GF-D8 (cell line): Measurements from ENCODE around the gene ZNRF1.
A peak's percentile ranks its signal among the peaks of the same experiment; 100 is the strongest.

ENCODE experiments used
- DNase-seq: peaks from one replicate; lab custom pipeline; 2025; lab: John Stamatoyannopoulos, UW

Gene ZNRF1

DNA sequence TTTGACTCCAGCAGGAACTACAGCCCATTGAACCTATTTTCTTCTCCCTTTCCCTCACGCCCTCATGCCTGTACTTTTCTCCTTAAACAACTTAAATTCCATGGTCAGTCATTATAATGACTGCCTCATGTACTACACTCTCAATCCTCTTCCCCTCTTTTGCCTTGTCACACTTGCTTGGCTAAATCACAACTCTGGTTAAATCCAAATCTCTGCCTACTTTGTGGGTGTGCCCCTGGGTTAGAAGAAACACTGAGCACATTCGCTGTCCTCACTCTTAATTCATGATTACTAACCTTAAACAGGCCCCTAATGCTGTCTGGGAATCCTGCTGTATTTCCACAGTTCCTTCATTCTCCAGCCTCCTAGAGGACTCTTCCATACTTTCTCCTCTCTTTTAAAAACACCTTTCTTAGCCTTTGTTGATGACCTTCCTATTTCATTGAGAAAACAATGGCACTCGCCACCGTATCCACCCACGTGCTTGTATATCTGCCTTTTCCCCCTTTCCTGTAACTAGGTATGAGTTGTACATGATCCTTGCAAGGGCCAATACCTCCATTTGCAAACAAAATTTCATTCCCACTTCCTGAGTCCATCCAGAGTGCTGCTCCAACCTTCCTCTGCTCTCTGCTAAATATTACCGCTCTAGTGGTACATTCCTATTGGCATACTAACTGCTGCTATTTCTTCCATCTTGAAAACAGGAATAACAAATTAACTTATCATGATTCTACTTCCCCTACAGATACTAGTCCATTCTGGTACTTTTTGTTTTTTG, 28.9 kb downstream of the ZNRF1 start:
- no peak for DNase-seq

- DNase-seq, result no peak
Measured at GRCh38 chr16:75028544-75029135, 29.8 kb downstream of the ZNRF1 start.

DNA sequence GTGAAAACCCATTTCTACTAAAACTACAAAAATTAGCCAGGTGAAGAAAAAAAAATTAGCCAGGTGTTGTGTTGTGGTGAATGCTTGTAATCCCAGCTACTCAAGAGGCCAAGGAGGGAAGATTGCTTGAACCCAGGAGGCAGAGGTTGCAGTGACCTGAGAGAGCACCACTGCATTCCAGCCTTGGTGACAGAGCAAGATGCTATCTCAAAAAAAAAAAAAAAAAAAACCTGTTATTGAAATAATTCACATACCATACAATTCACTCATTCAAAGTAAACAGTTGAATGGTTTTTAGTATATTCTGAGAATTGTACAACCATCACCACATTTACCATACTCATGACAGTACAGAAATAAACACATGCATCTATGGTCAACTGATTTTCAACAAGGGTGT, 31.0 kb downstream of the ZNRF1 start:
- DNase-seq, result no peak

GRCh38 chr16:75032655-75033054, 33.8 kb downstream of the ZNRF1 start:
- no peak for DNase-seq

DNA sequence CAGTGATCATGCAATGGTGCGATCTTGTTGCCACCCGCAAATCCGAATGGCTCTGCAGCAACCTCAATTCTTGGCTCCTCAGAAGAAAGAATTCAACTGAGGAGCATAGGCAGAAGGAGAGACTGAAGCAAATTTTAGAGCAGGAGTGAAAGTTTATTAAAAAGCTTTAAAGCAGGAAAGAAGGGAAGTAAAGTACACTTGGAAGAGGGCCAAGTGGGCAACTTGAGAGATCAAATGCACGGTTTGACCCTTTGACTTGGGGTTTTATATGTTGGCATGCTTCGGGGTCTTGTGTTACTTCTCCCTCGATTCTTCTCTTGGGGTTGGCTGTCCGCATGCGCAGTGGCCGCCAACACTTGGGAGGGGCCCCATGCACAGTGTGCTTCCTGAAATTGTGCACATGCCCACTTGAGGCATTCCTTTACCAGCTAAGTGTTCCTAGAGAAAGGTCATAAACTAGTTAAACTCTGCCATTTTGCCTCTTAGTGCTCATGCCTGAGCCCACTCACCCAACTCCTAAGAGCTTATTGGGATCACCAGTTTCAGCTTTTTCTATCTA, 36.7 kb downstream of the ZNRF1 start:
- DNase-seq, result no peak

GRCh38 chr16:75038036-75038858, 39.4 kb downstream of the ZNRF1 start:
- peak; percentile 85 for DNase-seq

DNA sequence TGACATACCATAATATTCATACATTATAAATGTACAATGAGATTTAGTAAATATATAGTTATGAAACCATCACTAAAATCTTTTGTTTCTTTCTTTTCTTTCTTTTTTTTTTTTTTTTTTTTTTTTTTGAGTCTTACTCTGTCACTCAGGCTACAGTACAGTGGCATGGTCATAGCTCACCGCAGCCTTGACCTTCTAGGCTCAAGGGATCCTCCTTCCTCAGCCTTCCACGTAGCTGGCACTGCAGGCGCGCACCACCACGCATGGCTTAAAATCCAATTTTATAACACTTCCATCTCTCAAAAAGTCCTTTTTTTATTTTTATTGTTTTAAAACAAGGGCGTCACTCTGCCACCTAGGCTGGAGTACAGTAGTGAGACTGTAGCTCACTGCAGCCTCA, 41.1 kb downstream of the ZNRF1 start:
- no peak for DNase-seq

GRCh38 chr16:75042426-75043174, 43.8 kb downstream of the ZNRF1 start:
- peak; percentile 90 for DNase-seq

- DNase-seq, result peak; percentile 98
Measured at GRCh38 chr16:75043175-75043895, 44.5 kb downstream of the ZNRF1 start.

GRCh38 chr16:75044800-75045361, 46.1 kb downstream of the ZNRF1 start:
- DNase-seq, result peak; percentile 23

- no peak for DNase-seq
Measured at GRCh38 chr16:75045424-75045823, 46.6 kb downstream of the ZNRF1 start.

GRCh38 chr16:75048054-75048453, 49.2 kb downstream of the ZNRF1 start:
- no peak for DNase-seq

- DNase-seq, result no peak
Measured at GRCh38 chr16:75048530-75048929, 49.7 kb downstream of the ZNRF1 start.

- no peak for DNase-seq
Measured at GRCh38 chr16:75052481-75053202, 53.8 kb downstream of the ZNRF1 start.

GRCh38 chr16:75053791-75054555, 55.1 kb downstream of the ZNRF1 start:
- DNase-seq, result no peak

GRCh38 chr16:75054556-75054947, 55.7 kb downstream of the ZNRF1 start:
- DNase-seq, result no peak

- DNase-seq, result no peak
Measured at GRCh38 chr16:75058806-75059205, 60.0 kb downstream of the ZNRF1 start.

GRCh38 chr16:75059411-75059810, 60.6 kb downstream of the ZNRF1 start:
- DNase-seq, result no peak

- DNase-seq, result no peak
Measured at GRCh38 chr16:75060723-75061122, 61.9 kb downstream of the ZNRF1 start.
